B cell (primary cell): Measurements from ENCODE around the gene ACOT6.

ENCODE experiments used
- EZH2 ChIP-seq: IDR thresholded peaks from 2 replicates; pipeline ENCODE4 v1.6.1; 2012; ENCODE audit warnings: borderline replicate concordance, low read depth, mild to moderate bottlenecking, moderate library complexity, low read length; ENCODE audit not compliant: insufficient read depth, poor library complexity, severe bottlenecking
- TF ChIP-seq, protein P1 (sequence below): fragments of 200-600 bp; IDR thresholded peaks from one replicate; pipeline ENCODE4 v1.8.0; 2022; ENCODE audit warnings: antibody characterized with exemption, mild to moderate bottlenecking

DNA sequence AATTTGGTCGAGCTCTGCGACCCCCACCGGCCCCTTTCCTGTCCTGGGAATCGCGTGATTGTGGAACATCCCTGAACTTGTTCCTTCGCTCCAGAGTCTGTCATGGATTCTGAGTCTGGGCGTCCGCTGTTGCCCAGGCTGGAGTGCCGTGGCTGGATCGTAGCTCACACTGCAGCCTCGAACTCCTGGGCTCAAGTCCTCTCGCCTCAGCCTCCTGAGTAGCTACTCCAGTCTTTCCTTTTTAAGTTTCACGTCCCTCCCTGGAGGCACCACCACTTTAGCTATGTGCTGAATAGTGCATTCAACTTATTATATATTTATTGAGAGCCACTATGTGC is 698 bp downstream of the ACOT6 start:
- TF ChIP-seq, protein P1, sequence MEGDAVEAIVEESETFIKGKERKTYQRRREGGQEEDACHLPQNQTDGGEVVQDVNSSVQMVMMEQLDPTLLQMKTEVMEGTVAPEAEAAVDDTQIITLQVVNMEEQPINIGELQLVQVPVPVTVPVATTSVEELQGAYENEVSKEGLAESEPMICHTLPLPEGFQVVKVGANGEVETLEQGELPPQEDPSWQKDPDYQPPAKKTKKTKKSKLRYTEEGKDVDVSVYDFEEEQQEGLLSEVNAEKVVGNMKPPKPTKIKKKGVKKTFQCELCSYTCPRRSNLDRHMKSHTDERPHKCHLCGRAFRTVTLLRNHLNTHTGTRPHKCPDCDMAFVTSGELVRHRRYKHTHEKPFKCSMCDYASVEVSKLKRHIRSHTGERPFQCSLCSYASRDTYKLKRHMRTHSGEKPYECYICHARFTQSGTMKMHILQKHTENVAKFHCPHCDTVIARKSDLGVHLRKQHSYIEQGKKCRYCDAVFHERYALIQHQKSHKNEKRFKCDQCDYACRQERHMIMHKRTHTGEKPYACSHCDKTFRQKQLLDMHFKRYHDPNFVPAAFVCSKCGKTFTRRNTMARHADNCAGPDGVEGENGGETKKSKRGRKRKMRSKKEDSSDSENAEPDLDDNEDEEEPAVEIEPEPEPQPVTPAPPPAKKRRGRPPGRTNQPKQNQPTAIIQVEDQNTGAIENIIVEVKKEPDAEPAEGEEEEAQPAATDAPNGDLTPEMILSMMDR: no peak
- TF ChIP-seq EZH2: no peak
